HL-60 (cell line): Measurements from ENCODE around the gene MLLT10.

Source experiments
- DNase-seq, 2 experiments: peaks; one replicate each; pipeline ENCODE4 v3.0.0-alpha.2; 2010 to 2020; ENCODE audit warnings: low read depth in 1 of 2, low spot score in 1 of 2
- H3K27ac ChIP-seq: fragments of 250-450 bp; sonication (Bioruptor Pico); replicated peaks from 2 replicates; pipeline ENCODE4 v1.5.1; 2020; ENCODE audit warnings: mild to moderate bottlenecking, moderate library complexity
- H3K27me3 ChIP-seq: fragments of 250-450 bp; sonication (Bioruptor Pico); 2 replicates; pipeline ENCODE4 v1.5.1; 2021; ENCODE audit warnings: mild to moderate bottlenecking, moderate library complexity; ENCODE audit not compliant: insufficient read depth, poor library complexity, severe bottlenecking
- H3K4me3 ChIP-seq: replicated peaks from 2 replicates; pipeline ENCODE4 v1.5.1; 2011; ENCODE audit warnings: mild to moderate bottlenecking, control low read depth, low read length; ENCODE audit not compliant: insufficient read depth
- CTCF ChIP-seq: IDR thresholded peaks from one replicate; pipeline ENCODE4 v1.5.1; 2011; ENCODE audit warnings: low read length, control low read depth, inconsistent platforms; ENCODE audit not compliant: insufficient read depth
- GABPA ChIP-seq: IDR thresholded peaks from 2 replicates; pipeline ENCODE4 v1.6.1; 2012; ENCODE audit warnings: low read depth
- POLR2AphosphoS5 ChIP-seq: IDR thresholded peaks from 2 replicates; pipeline ENCODE4 v1.6.1; 2012; ENCODE audit warnings: low read depth
- REST ChIP-seq: IDR thresholded peaks from 2 replicates; pipeline ENCODE4 v1.6.1; 2012; ENCODE audit warnings: low read depth; ENCODE audit not compliant: insufficient replicate concordance
- SPI1 ChIP-seq: IDR thresholded peaks from 2 replicates; pipeline ENCODE4 v1.6.1; 2012; ENCODE audit warnings: low read depth, mild to moderate bottlenecking, borderline replicate concordance

The MLLT10 gene

GRCh38 chr10:21655236-21655635 lies 121.2 kb downstream of the MLLT10 start:
- no peak for DNase-seq
- no peak for TF ChIP-seq SPI1
- Histone ChIP-seq H3K27ac (no peak overlapping the region), H3K4me3 (no peak overlapping the region), H3K27me3 (no peaks in the 10 kb centered on the region)

- no peaks in the 10 kb centered on the region for H3K27me3 ChIP-seq
- H3K27ac ChIP-seq, result no peak overlapping the region
- TF ChIP-seq SPI1, result no peak
- TF ChIP-seq CTCF, result no peak
- TF ChIP-seq REST, result no peak
- TF ChIP-seq GABPA, result no peak
- no peak for TF ChIP-seq POLR2AphosphoS5
- no peak overlapping the region for H3K4me3 ChIP-seq
- DNase-seq, result no peak
Observed at GRCh38 chr10:21655687-21656086, 121.7 kb downstream of the MLLT10 start.

- no peaks in the 10 kb centered on the region for H3K27me3 ChIP-seq
- H3K4me3 ChIP-seq, result no peak overlapping the region
- H3K27ac ChIP-seq, result no peak overlapping the region
- no peak for DNase-seq
- TF ChIP-seq CTCF, result no peak
- no peak for TF ChIP-seq SPI1
- no peak for TF ChIP-seq REST
Observed at GRCh38 chr10:21661087-21661486, 127.1 kb downstream of the MLLT10 start.

- no peak for DNase-seq
- TF ChIP-seq GABPA, result no peak
- TF ChIP-seq CTCF, result no peak
- no peak for TF ChIP-seq REST
- TF ChIP-seq SPI1, result no peak
- no peak for TF ChIP-seq POLR2AphosphoS5
- no peak overlapping the region for H3K27ac ChIP-seq
- H3K4me3 ChIP-seq, result no peak overlapping the region
- H3K27me3 ChIP-seq, result no peaks in the 10 kb centered on the region
Observed at GRCh38 chr10:21661935-21662334, 127.9 kb downstream of the MLLT10 start.
